ENCODE results near the gene PFKL. TPM values are rescaled to one million over a fixed set of nuclear protein-coding genes. Genes with fewer than 3 reads are reported as not detected.

Gene PFKL
- total and polyA plus RNA-seq, 2 donors (not counting 1 experiment from before 2014, with no cell fraction given), result 54.8 to 125 TPM

DNA sequence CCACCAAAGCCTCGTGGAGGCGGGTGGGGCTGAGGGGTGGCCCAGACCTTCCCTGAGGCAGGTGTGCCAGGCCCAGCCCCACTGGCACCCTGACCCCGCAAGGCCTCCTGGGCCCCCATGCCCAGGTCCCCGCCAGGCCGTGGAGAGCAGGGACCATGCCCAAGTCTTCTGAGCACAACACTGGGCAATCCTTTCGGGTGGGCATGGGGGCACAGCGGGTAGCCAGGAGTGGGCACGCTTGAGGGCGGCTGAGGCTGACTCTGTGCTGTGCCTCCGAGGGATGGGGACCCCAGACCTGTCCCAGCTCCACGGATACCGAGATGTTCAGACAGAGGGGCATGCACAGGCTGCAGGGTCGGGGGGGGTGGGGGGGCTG, 26.4 kb downstream of the PFKL start:
- H3K4me3 ChIP-seq (replicated peaks in 1 of 4; ENCODE audit: control extremely low read depth in 1 of 4, insufficient read depth in 1 of 4, low read depth in 3 of 4, low read length in 4 of 4), result no peak overlapping the region
- H3K27ac ChIP-seq (ENCODE audit: insufficient read depth, low read length), result no peak overlapping the region
- TF ChIP-seq, protein P1, sequence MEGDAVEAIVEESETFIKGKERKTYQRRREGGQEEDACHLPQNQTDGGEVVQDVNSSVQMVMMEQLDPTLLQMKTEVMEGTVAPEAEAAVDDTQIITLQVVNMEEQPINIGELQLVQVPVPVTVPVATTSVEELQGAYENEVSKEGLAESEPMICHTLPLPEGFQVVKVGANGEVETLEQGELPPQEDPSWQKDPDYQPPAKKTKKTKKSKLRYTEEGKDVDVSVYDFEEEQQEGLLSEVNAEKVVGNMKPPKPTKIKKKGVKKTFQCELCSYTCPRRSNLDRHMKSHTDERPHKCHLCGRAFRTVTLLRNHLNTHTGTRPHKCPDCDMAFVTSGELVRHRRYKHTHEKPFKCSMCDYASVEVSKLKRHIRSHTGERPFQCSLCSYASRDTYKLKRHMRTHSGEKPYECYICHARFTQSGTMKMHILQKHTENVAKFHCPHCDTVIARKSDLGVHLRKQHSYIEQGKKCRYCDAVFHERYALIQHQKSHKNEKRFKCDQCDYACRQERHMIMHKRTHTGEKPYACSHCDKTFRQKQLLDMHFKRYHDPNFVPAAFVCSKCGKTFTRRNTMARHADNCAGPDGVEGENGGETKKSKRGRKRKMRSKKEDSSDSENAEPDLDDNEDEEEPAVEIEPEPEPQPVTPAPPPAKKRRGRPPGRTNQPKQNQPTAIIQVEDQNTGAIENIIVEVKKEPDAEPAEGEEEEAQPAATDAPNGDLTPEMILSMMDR (conservative IDR thresholded peaks at IDR 0.05 in 1 of 2, IDR thresholded peaks at IDR 0.05 in 1 of 2; ENCODE audit: low read depth in 1 of 2, low read length in 2 of 2), result no peak
- TF ChIP-seq EZH2 (IDR thresholded peaks at IDR 0.05; ENCODE audit: low read length, missing control alignments), result no peak
- no peaks in the 10 kb centered on the region for H3K27me3 ChIP-seq (ENCODE audit: control insufficient read depth, insufficient read depth, low read length)
- no peak for DNase-seq (ENCODE audit: low read depth in 2 of 2)
- no peak overlapping the region for H3K9ac ChIP-seq (ENCODE audit: insufficient read depth, low read length)
- H4K20me1 ChIP-seq (ENCODE audit: control insufficient read depth, extremely low read depth, insufficient read depth, low read length), result no peaks in the 10 kb centered on the region
- no peaks in the 10 kb centered on the region for H3K79me2 ChIP-seq (ENCODE audit: control insufficient read depth, insufficient read depth, low read length)
- H2AFZ ChIP-seq (ENCODE audit: low read length), result no peak overlapping the region
- no peaks in the 10 kb centered on the region for H3K4me1 ChIP-seq (ENCODE audit: control insufficient read depth, extremely low read depth, insufficient read depth, low read length)
- peaks cover 21% of the 10 kb centered on the region for H3K36me3 ChIP-seq (ENCODE audit: control insufficient read depth, insufficient read depth, low read length)
- no peaks in the 10 kb centered on the region for H3K9me3 ChIP-seq (ENCODE audit: control insufficient read depth, insufficient read depth, low read depth, low read length)
- no peak overlapping the region for H3K4me2 ChIP-seq (ENCODE audit: extremely low read depth, insufficient read depth, low read length)

- H3K9ac ChIP-seq (ENCODE audit: insufficient read depth, low read length), result no peak overlapping the region
Measured at GRCh38 chr21:44326716-44327602, 27.1 kb downstream of the PFKL start.

GRCh38 chr21:44327603-44327974, 27.7 kb downstream of the PFKL start:
- H2AFZ ChIP-seq (ENCODE audit: low read length), result no peak overlapping the region
- no peaks in the 10 kb centered on the region for H3K79me2 ChIP-seq (ENCODE audit: control insufficient read depth, insufficient read depth, low read length)
- peaks cover 19% of the 10 kb centered on the region for H3K36me3 ChIP-seq (ENCODE audit: control insufficient read depth, insufficient read depth, low read length)
- no peaks in the 10 kb centered on the region for H3K4me1 ChIP-seq (ENCODE audit: control insufficient read depth, extremely low read depth, insufficient read depth, low read length)
- DNase-seq (ENCODE audit: low read depth in 2 of 2), result no peak
- H3K4me3 ChIP-seq (replicated peaks in 1 of 4; ENCODE audit: control extremely low read depth in 1 of 4, insufficient read depth in 1 of 4, low read depth in 3 of 4, low read length in 4 of 4), result no peak overlapping the region
- no peak overlapping the region for H3K9ac ChIP-seq (ENCODE audit: insufficient read depth, low read length)
- no peak for TF ChIP-seq EZH2 (IDR thresholded peaks at IDR 0.05; ENCODE audit: low read length, missing control alignments)
- TF ChIP-seq, protein P1 (conservative IDR thresholded peaks at IDR 0.05 in 1 of 2, IDR thresholded peaks at IDR 0.05 in 1 of 2; ENCODE audit: low read depth in 1 of 2, low read length in 2 of 2), result no peak
- no peaks in the 10 kb centered on the region for H4K20me1 ChIP-seq (ENCODE audit: control insufficient read depth, extremely low read depth, insufficient read depth, low read length)
- H3K4me2 ChIP-seq (ENCODE audit: extremely low read depth, insufficient read depth, low read length), result no peak overlapping the region
- no peaks in the 10 kb centered on the region for H3K27me3 ChIP-seq (ENCODE audit: control insufficient read depth, insufficient read depth, low read length)
- no peaks in the 10 kb centered on the region for H3K9me3 ChIP-seq (ENCODE audit: control insufficient read depth, insufficient read depth, low read depth, low read length)
- H3K27ac ChIP-seq (ENCODE audit: insufficient read depth, low read length), result no peak overlapping the region

More at GRCh38 chr21:44326716-44327602, 27.1 kb downstream of the PFKL start:
- H3K9me3 ChIP-seq (ENCODE audit: control insufficient read depth, insufficient read depth, low read depth, low read length), result no peaks in the 10 kb centered on the region
- H3K36me3 ChIP-seq (ENCODE audit: control insufficient read depth, insufficient read depth, low read length), result peaks cover 19% of the 10 kb centered on the region
- H4K20me1 ChIP-seq (ENCODE audit: control insufficient read depth, extremely low read depth, insufficient read depth, low read length), result no peaks in the 10 kb centered on the region
- TF ChIP-seq EZH2 (IDR thresholded peaks at IDR 0.05; ENCODE audit: low read length, missing control alignments), result no peak
- TF ChIP-seq, protein P1 (conservative IDR thresholded peaks at IDR 0.05 in 1 of 2, IDR thresholded peaks at IDR 0.05 in 1 of 2; ENCODE audit: low read depth in 1 of 2, low read length in 2 of 2), result no peak
- no peak for DNase-seq (ENCODE audit: low read depth in 2 of 2)
- no peak overlapping the region for H3K4me3 ChIP-seq (replicated peaks in 1 of 4; ENCODE audit: control extremely low read depth in 1 of 4, insufficient read depth in 1 of 4, low read depth in 3 of 4, low read length in 4 of 4)
- H3K27ac ChIP-seq (ENCODE audit: insufficient read depth, low read length), result no peak overlapping the region
- H2AFZ ChIP-seq (ENCODE audit: low read length), result no peak overlapping the region
- H3K4me2 ChIP-seq (ENCODE audit: extremely low read depth, insufficient read depth, low read length), result no peak overlapping the region
- H3K4me1 ChIP-seq (ENCODE audit: control insufficient read depth, extremely low read depth, insufficient read depth, low read length), result no peaks in the 10 kb centered on the region
- H3K79me2 ChIP-seq (ENCODE audit: control insufficient read depth, insufficient read depth, low read length), result no peaks in the 10 kb centered on the region
- H3K27me3 ChIP-seq (ENCODE audit: control insufficient read depth, insufficient read depth, low read length), result no peaks in the 10 kb centered on the region
